Cardiac fibroblast (primary cell): ENCODE data around the gene POU2F2.
"Not testable (repeated sequence)": the region's sequence is repeated elsewhere in the genome, so short reads cannot be mapped to it uniquely, and the experiment has no call there.

Experiments used
- DNase-seq, 2 donors: peaks; one replicate each; pipeline versions ENCODE4 v3.0.0 to v3.0.0-alpha.2; 2010; ENCODE audit warnings: low read depth in 2 of 2
- H3K4me3 ChIP-seq, 2 donors: replicated peaks in 1 of 2; 1 replicate in 1 of 2; 2 replicates in 1 of 2; pipeline ENCODE4 v1.5.1; 2011; ENCODE audit warnings: low read depth in 2 of 2, low read length in 2 of 2, mild to moderate bottlenecking in 2 of 2, moderate library complexity in 1 of 2
- TF ChIP-seq, protein P1 (sequence below): IDR thresholded peaks from one replicate; pipeline ENCODE4 v1.5.1; 2011; ENCODE audit warnings: low read depth, mild to moderate bottlenecking, low read length, inconsistent platforms

POU2F2 gene

DNA sequence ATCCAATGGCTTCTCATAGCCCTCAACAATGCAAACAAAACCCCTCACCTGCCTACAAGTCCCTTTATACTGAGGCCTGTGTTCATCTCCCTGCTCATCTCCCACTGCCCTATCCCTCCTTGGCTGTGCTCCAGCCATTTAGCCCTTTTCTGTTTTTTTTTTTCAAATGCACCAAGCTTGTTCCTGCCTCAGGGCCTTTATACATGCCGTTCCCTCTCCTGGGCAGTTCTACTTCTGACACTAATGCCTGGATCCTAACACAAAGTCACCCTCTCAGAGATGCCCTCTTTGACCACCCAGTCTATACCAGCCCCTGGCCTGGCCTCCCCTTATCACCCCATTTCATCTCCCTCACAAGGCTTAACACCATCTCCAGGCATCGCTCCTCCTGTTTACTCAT lies 29.4 kb downstream of the POU2F2 start:
- no peak overlapping the region for H3K4me3 ChIP-seq
- TF ChIP-seq, protein P1, sequence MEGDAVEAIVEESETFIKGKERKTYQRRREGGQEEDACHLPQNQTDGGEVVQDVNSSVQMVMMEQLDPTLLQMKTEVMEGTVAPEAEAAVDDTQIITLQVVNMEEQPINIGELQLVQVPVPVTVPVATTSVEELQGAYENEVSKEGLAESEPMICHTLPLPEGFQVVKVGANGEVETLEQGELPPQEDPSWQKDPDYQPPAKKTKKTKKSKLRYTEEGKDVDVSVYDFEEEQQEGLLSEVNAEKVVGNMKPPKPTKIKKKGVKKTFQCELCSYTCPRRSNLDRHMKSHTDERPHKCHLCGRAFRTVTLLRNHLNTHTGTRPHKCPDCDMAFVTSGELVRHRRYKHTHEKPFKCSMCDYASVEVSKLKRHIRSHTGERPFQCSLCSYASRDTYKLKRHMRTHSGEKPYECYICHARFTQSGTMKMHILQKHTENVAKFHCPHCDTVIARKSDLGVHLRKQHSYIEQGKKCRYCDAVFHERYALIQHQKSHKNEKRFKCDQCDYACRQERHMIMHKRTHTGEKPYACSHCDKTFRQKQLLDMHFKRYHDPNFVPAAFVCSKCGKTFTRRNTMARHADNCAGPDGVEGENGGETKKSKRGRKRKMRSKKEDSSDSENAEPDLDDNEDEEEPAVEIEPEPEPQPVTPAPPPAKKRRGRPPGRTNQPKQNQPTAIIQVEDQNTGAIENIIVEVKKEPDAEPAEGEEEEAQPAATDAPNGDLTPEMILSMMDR: no peak
- DNase-seq: no peak

DNA sequence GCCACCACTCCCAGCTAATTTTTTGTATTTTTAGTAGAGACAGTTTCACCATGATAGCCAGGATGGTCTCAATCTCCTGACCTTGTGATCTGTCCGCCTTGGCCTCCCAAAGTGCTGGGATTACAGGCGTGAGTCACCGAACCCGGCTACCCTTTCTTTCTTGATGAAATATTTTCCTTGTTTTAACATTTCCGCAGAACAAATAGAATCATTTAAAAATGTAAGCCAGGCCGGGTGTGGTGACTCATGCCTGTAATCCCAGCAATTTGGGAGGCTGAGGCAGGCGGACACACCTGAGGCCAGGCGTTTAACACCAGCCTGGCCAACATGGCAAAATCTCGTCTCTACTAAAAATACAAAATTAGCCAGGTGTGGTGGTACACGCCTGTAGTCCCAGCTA lies 32.0 kb downstream of the POU2F2 start:
- peak in 1 of 2 donors; percentile 29 for DNase-seq
- H3K4me3 ChIP-seq: not testable (repeated sequence)

DNA sequence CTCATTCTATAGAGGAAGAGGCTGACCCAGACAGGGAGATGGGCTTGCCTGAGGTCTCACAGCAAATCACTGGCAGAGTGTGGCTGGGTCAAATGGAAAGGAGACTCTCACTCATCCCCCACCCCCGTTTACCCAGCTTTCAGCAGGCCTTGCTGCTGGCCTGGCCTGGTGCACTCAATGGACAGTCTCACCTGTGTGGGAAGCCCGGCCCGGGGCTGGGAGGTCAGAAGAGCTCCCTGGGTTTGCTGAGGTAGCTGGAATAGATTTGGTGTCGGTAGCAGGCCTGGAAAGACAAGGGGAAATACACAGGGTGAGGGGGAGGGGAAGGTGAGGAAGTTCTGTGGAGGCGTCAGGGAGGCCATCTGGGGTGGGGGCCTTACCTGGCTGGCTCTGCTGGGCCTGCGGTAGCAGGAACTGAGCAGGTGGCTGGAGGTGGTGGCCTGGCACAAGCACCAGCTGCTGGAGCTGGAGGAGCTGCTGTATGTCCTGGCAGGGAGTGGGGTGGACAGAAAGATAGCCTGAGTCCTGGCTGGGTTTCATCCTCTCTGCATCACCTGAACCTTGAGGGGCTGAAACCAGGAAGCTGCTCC lies 32.8 kb downstream of the POU2F2 start:
- TF ChIP-seq, protein P1: no peak
- DNase-seq: no peak
- no peak overlapping the region for H3K4me3 ChIP-seq

DNA sequence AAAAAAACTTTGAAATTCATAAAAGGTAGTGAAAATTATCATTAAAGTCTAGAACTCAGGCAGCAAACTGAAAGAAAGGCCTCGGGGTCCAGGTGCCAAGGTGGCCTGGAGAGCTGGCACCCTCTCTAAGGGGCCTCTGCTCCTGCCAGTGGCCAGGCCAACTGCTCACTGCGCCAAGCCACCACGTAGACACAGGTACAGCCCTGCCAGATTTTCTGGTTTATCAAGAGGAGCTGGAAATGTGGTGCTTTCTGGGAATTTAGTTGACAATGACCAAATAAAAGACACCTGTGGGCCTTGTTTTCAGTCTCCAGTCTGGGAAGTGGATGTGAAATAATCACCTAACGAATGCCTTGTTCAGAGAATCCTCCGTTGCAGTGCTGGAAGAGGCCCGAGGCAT lies 33.5 kb downstream of the POU2F2 start:
- H3K4me3 ChIP-seq: no peak overlapping the region
- TF ChIP-seq, protein P1: no peak
- no peak for DNase-seq

DNA sequence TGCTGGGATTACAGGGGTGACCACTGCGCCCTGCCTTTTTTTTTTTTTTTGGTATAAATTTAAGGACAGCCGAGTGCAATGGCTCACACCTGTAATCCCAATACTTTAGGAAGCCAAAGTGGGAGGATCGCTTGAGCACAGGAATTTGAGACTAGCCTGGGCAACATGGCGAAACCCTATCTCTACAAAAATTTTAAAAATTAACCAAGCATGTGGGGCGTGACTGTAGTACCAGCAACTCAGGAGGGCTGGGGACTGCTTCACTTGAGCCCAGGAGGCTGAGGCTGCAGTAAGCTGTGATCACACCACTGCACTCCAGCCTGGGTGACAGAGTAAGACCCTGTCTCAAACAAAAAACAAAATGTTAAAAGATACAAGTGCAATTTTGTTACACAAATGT lies 34.8 kb downstream of the POU2F2 start:
- TF ChIP-seq, protein P1: no peak
- no peak overlapping the region for H3K4me3 ChIP-seq
- DNase-seq: no peak

DNA sequence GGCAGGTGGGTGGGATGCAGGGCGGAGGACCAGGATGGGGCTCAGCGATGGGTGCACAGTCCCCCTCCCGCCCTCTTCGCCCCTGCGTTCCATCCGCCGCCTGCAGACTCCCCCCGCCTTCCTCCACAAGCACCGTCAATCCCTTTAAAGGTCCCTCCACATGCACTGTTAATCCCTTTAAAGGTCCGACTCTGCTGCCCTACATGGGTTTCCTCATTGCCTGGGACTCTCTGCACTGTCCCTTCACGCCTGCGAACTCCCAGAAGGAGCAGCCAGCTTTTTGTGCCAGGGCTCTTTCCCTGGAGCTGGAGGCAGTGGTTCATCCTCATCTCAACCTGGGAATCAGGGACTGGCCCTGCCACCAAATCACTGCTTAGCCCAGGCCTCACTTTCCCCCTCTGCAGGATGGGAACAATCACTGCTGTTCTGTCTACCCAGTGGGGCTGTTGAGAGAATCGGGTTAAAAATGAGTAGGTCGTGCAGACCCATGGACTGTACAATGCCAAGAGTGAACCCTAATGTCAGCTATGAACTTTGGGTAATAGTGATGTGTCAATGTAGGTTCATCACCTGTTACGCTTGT lies 35.9 kb downstream of the POU2F2 start:
- H3K4me3 ChIP-seq: no peak overlapping the region
- no peak for DNase-seq
- TF ChIP-seq, protein P1: no peak

DNA sequence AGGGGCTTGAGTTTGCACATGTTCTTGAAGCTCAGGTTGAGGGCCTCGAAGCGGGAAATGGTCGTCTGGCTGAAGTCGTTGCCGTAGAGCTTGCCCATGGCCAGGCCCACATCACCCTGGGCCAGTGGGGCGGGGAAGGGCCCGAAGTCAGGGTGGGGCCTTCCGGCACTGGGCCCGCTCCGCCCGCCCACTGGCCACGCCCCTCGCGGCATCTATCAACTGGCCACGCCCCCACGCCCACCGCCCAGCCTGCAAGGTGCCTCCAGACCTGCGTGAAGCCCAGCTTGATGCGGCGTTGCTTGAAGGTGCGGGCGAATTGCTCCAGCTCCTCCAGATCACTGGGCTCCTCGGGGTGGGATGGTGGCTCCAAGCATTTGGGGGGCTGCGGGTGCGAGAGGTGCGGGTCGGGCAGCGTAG lies 36.4 kb downstream of the POU2F2 start:
- no peak for DNase-seq
- TF ChIP-seq, protein P1: no peak

More for the DNA sequence above, 36.4 kb downstream of the POU2F2 start:
- no peak overlapping the region for H3K4me3 ChIP-seq
